Bronchial epithelial cell (primary cell): ENCODE results near the gene FRMPD1. TPM values are rescaled to one million over a fixed set of nuclear protein-coding genes. Genes with fewer than 3 reads are reported as not detected.
"Not testable (repeated sequence)": the region's sequence is repeated elsewhere in the genome, so short reads cannot be mapped to it uniquely, and the experiment has no call there.

Experiments
- DNase-seq: peaks from one replicate; pipeline ENCODE4 v3.0.0-alpha.2; 2010; ENCODE audit warnings: low read depth
- FAIRE-seq: peaks from 2 replicates; lab custom pipeline; 2011; peaks lifted over from hg19 to GRCh38; lab: Jason Lieb, UNC
- H3K27me3 ChIP-seq: 2 replicates; pipeline ENCODE4 v1.5.1; 2011; ENCODE audit warnings: low read length; ENCODE audit not compliant: control insufficient read depth, insufficient read depth
- H3K36me3 ChIP-seq: 2 replicates; pipeline ENCODE4 v1.5.1; 2011; ENCODE audit warnings: low read length; ENCODE audit not compliant: control insufficient read depth, insufficient read depth
- H3K4me3 ChIP-seq: 2 replicates; pipeline ENCODE4 v1.5.1; 2011; ENCODE audit warnings: mild to moderate bottlenecking, low read depth, low read length, control low read depth
- total RNA-seq: library from RNA; depleted of rRNA; stranded (reverse); fragments of >200 nt; gene quantifications from 2 replicates; pipeline ENCODE4 v1.2.1, GENCODE V29; 2014
- TF ChIP-seq, protein P1 (sequence below): IDR thresholded peaks from 2 replicates; pipeline ENCODE4 v1.5.1; 2011; ENCODE audit warnings: mild to moderate bottlenecking, moderate library complexity, low read length, control low read depth, inconsistent platforms; ENCODE audit not compliant: insufficient read depth, severe bottlenecking

FRMPD1 gene, protein sequence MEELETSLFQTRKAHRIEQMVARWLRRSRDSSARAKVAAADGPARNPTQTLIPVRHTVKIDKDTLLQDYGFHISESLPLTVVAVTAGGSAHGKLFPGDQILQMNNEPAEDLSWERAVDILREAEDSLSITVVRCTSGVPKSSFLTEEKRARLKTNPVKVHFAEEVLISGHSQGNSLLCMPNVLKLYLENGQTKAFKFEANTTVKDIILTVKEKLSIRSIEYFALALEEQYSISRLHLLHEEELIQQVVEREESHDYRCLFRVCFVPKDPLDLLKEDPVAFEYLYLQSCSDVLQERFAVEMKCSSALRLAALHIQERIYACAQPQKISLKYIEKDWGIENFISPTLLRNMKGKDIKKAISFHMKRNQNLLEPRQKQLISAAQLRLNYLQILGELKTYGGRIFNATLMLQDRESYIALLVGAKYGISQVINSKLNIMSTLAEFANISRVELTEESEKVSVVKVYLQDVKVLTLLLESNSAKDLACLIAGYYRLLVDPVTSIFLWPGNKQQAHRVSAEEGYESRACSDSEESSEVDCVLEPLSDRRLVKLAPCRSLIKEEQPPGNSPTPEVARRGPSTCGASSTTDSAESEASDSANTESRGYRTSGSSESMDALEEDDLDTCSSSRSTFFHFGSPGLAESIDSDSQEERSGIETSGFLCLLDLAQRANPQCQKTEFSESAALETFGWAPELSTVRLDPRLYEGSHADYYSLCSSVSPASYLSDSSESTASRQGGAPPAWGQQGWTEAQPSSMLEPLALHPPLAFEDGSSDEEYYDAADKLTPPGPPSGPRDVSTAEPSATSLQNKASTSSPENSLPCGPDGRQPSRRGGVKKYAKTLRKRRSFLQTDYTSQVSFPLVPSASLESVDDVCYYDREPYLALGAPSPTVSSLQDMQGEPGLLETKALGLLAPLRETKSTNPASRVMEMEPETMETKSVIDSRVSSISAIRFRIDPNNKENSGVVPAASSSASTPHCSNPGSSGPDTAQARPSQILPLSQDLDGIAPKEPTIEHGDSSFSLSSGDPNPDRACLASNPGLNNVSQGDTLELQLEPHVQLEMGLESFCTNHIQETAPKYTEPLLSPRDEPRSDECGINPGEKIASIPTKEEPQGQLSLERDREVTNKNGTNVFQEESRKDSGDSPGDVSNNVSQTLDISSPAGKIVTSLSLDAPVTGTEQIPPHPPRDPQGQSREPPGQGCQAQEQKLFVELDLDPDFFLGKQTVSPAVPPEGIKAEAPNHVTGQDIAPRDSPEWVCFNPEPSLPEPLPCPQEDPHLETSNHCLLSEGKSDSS (N-terminal part only)
- under 0.01 TPM in 1 of 2 replicates, not detected in the other for total RNA-seq

DNA sequence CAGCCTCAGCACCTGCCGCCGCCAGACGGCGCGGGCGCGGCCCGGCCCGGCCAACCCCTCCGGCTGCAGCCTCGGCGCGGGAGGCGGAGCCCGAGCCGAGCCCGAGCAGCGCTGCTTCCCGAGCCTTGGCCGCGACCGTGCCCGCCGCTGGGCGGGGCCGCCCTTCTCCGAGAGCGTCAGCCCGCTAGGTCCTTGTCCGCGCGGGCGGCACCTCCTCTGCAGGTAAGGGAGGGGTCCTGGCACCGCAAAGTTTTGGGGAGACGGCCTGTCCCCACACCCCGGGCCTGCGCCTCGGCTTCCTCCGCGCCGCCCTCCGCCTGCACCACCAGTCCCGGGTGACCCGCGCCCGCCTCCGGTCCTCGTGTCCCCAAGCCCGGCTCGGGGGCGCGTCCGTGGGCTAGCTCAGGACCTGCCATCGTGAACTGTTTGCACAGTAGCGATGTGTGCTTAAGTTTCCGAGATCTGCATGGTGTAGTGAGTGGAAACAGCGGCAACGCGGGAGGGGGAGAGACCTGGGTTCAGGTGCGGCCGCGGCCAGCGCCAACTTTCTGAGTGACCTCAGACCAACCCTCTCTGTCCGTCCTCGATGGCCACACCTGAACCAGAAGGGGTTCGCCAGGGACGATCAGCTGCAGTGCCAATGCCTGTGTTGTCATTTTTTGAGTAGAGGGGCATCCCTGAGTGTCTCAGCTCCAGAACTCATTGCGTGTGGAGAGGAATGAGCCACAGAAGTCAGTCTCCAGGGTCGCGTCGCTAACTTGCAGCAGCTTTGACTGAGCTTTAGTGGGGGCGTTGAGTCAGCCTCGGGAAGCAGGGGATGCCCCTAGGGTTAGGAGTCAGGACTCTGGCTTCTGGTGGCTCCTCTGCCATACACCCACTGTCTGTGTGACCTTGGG lies at the start of gene FRMPD1:
FRMPD1 (plus strand) TSS at position 82 of the 896 bp plus-strand sequence. CDS start 41,688 bp downstream, outside the sequence.
- TF ChIP-seq, protein P1, sequence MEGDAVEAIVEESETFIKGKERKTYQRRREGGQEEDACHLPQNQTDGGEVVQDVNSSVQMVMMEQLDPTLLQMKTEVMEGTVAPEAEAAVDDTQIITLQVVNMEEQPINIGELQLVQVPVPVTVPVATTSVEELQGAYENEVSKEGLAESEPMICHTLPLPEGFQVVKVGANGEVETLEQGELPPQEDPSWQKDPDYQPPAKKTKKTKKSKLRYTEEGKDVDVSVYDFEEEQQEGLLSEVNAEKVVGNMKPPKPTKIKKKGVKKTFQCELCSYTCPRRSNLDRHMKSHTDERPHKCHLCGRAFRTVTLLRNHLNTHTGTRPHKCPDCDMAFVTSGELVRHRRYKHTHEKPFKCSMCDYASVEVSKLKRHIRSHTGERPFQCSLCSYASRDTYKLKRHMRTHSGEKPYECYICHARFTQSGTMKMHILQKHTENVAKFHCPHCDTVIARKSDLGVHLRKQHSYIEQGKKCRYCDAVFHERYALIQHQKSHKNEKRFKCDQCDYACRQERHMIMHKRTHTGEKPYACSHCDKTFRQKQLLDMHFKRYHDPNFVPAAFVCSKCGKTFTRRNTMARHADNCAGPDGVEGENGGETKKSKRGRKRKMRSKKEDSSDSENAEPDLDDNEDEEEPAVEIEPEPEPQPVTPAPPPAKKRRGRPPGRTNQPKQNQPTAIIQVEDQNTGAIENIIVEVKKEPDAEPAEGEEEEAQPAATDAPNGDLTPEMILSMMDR: no peak
- FAIRE-seq: no peak
- Histone ChIP-seq H3K36me3 (no peaks in the 10 kb centered on the region), H3K27me3 (peaks cover 38% of the 10 kb centered on the region), H3K4me3 (peak within 1 kb of the TSS; percentile 32)
- peak; percentile 50 for DNase-seq

DNA sequence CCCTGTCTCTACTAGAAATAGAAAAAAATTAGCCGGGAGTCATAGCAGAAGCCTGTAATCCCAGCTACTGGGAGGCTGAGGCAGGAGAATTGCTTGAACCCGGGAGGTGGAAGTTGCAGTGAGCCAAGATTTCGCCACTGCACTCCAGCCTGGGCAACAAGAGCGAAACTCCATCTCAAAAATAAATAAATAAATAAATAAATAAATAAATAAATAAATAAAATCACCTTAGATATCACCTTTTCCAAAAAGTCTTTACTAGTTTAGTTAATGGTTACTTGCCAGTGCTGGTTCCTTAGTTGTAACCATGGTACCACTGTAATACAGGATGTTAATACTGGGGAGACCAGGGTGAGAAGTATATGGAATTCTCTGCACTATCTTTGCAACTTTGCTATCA lies 48.7 kb upstream of the FRMPD1 start:
- not testable (repeated sequence) for FAIRE-seq, H3K4me3 ChIP-seq, H3K36me3 ChIP-seq, H3K27me3 ChIP-seq, DNase-seq

DNA sequence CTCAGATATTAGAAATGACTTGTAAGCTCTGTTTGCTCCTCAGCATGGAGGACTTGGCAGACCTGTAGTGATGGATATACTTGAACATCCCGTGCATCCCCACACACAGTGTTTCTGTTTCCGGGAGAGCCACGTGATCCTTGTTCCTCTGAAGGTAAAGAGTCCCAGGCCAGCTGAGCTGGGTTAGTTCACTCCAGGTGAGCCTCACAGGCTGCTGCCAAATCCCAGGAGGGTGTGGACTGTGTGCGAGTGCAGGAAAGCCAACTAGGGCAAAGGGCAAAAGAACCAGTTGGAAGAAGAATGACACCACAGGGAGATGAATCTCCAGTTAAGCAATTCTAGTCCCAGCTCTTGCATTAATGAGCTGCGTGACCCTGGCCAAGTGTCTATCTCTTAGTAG lies 47.9 kb upstream of the FRMPD1 start:
- Histone ChIP-seq H3K27me3 (peaks cover 2% of the 10 kb centered on the region), H3K36me3 (no peaks in the 10 kb centered on the region), H3K4me3 (no peak overlapping the region)
- peak; percentile 100 for FAIRE-seq
- TF ChIP-seq, protein P1: no peak
- DNase-seq: peak; percentile 87

DNA sequence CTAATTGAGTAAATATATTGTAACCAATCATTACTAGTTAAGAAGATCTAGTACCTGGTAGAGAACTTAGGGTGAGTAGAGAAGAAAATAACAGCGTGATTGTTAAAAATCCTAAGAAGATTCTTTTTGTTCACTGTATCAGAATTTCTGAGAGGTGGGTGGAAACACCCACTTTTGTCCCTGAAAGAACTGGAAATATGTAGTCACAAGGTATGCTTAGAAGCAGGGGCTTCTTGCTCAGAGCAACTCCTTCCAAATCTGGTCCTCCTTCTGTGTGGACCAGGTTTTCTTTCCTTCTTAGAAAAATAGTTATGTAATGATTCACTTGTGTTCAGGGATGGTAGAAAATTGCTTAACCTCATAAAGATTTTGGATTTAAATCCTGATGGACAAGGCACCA lies 46.5 kb upstream of the FRMPD1 start:
- no peaks in the 10 kb centered on the region for H3K36me3 ChIP-seq
- peaks cover 2% of the 10 kb centered on the region for H3K27me3 ChIP-seq
- no peak for FAIRE-seq
- TF ChIP-seq, protein P1: no peak
- DNase-seq: no peak
- no peak overlapping the region for H3K4me3 ChIP-seq

DNA sequence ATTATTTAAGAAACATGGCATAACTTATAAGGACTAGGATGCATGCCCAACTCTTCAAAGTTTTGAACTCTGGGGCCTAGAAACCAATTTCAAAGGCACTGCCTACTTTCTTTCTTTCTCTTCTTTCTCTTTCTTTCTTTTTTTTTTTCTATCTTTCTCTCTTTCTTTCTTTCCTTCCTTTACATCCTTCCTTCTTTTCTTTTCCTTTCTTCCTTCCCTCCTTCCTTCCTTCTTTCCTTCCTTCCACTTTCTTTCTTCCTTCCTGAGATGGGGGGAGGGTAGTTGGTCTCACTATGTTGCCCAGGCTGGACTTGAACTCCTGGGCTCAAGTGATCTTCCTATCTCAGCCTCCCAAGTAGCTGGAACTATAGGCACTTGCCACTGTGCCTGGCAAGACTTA lies 42.5 kb upstream of the FRMPD1 start:
- H3K27me3 ChIP-seq: peaks cover 3% of the 10 kb centered on the region
- H3K36me3 ChIP-seq: no peaks in the 10 kb centered on the region
- H3K4me3 ChIP-seq: no peak overlapping the region
- FAIRE-seq (no peak), DNase-seq (no peak)
- TF ChIP-seq, protein P1: no peak
